Colonic mucosa (tissue), 4 donors: ENCODE measurements around the gene P2RX6. TPM values are rescaled to one million over a fixed set of nuclear protein-coding genes. Genes with fewer than 3 reads are reported as not detected.

Experiments used
- DNase-seq: peaks from one replicate; pipeline ENCODE4 v3.0.0-alpha.2; 2020
- H3K27ac ChIP-seq: fragments of 200-600 bp; one replicate; pipeline ENCODE4 v1.8.0; 2021
- H3K27me3 ChIP-seq: fragments of 200-600 bp; one replicate; pipeline ENCODE4 v1.8.0; 2021
- H3K36me3 ChIP-seq: fragments of 200-600 bp; one replicate; pipeline ENCODE4 v1.8.0; 2021
- H3K4me1 ChIP-seq: fragments of 200-600 bp; one replicate; pipeline ENCODE4 v1.8.0; 2021; ENCODE audit warnings: mild to moderate bottlenecking
- H3K4me3 ChIP-seq: fragments of 200-600 bp; one replicate; pipeline ENCODE4 v1.8.0; 2021
- H3K9ac ChIP-seq, 2 donors: one replicate each; pipeline ENCODE4 v1.7.0; 2013; ENCODE audit warnings: control low read depth in 2 of 2, low read depth in 2 of 2, low read length in 2 of 2
- H3K9me3 ChIP-seq: fragments of 200-600 bp; one replicate; pipeline ENCODE4 v1.8.0; 2021
- CTCF ChIP-seq: fragments of 200-600 bp; IDR thresholded peaks from one replicate; pipeline ENCODE4 v1.8.0; 2022; ENCODE audit warnings: antibody characterized with exemption, mild to moderate bottlenecking
- intact Hi-C: fragments of 100-400 bp; cut with DNase I; formaldehyde crosslinking; loops from one replicate; pipeline ENCODE4 v1.14.1; 2022
- total RNA-seq, 2 donors: library from RNA; stranded (reverse); fragmentation: NEBNext Ultra II Directional in 1 of 2; extraction: Animal tissue kit (Norgen Biotek cat#: 25700) in 1 of 2; gene quantifications; one replicate each; pipeline ENCODE4 v1.2.1, GENCODE V29; 2021
- donor health status: healthy.
- donor health status: DM: no; HTN: no; CAD: no.
- donor health status: DM: no; HTN: no; CAD: no.

Gene P2RX6
- total RNA-seq, 2 donors from 2014 or later: 0.27 to 0.62 TPM

GRCh38 chr22:21016644-21017420, 1.9 kb downstream of the P2RX6 start:
- Histone ChIP-seq H3K9ac (no peak overlapping the region), H3K4me1 (peaks cover 9% of the 10 kb centered on the region), H3K27ac (no peak overlapping the region), H3K27me3 (no peaks in the 10 kb centered on the region), H3K9me3 (no peaks in the 10 kb centered on the region), H3K36me3 (no peaks in the 10 kb centered on the region), H3K4me3 (no peak overlapping the region)
- no peak for DNase-seq
- intact Hi-C loops: no loop called here
- TF ChIP-seq CTCF: no peak

- Histone ChIP-seq H3K4me3 (no peak overlapping the region), H3K9ac (no peak overlapping the region)
- intact Hi-C loops: no loop called here
Measured at GRCh38 chr22:21018314-21018713, 3.3 kb downstream of the P2RX6 start.

GRCh38 chr22:21020802-21021429, 6.0 kb downstream of the P2RX6 start:
- no peaks in the 10 kb centered on the region for H3K4me1 ChIP-seq
- H3K4me3 ChIP-seq: no peak overlapping the region
- intact Hi-C loops: no loop called here
- H3K9me3 ChIP-seq: no peaks in the 10 kb centered on the region
- no peak overlapping the region for H3K9ac ChIP-seq
- H3K27ac ChIP-seq: no peak overlapping the region
- no peak for TF ChIP-seq CTCF
- H3K36me3 ChIP-seq: no peaks in the 10 kb centered on the region
- DNase-seq: no peak
- H3K27me3 ChIP-seq: no peaks in the 10 kb centered on the region

More at GRCh38 chr22:21018314-21018713, 3.3 kb downstream of the P2RX6 start:
- no peak for TF ChIP-seq CTCF
- H3K4me1 ChIP-seq: peaks cover 9% of the 10 kb centered on the region
- H3K9me3 ChIP-seq: no peaks in the 10 kb centered on the region
- H3K27me3 ChIP-seq: no peaks in the 10 kb centered on the region
- no peak overlapping the region for H3K27ac ChIP-seq
- H3K36me3 ChIP-seq: no peaks in the 10 kb centered on the region
- DNase-seq: no peak

GRCh38 chr22:21022507-21022906, 7.5 kb downstream of the P2RX6 start:
- DNase-seq: no peak

More at GRCh38 chr22:21022507-21022906, 7.5 kb downstream of the P2RX6 start:
- TF ChIP-seq CTCF: no peak
- H3K27me3 ChIP-seq: no peaks in the 10 kb centered on the region
- H3K36me3 ChIP-seq: no peaks in the 10 kb centered on the region
- no peaks in the 10 kb centered on the region for H3K9me3 ChIP-seq
- no peak overlapping the region for H3K9ac ChIP-seq
- no peaks in the 10 kb centered on the region for H3K4me1 ChIP-seq
- intact Hi-C loops: no loop called here
- no peak overlapping the region for H3K27ac ChIP-seq
- H3K4me3 ChIP-seq: no peak overlapping the region
